Gastroesophageal sphincter (tissue), 4 donors: ENCODE data around the gene AKR1A1. TPM values are rescaled to one million over a fixed set of nuclear protein-coding genes. Genes with fewer than 3 reads are reported as not detected.
A peak's percentile ranks its signal among the peaks of the same experiment; 100 is the strongest.

Experiments used
- ATAC-seq: fragments of 150-250 bp; one replicate; pipeline ENCODE4 v1.9.1; 2016; ENCODE audit warnings: mild to moderate bottlenecking, moderate library complexity
- H3K27ac ChIP-seq, 4 donors: fragments of 200-600 bp; sonication (generic) in 3 of 4; 1 replicate in 3 of 4; 2 replicates in 1 of 4; pipeline ENCODE4 v1.5.1; 2016 to 2019
- H3K27me3 ChIP-seq: fragments of 200-600 bp; sonication (generic); one replicate; pipeline ENCODE4 v1.5.1; 2019
- H3K36me3 ChIP-seq, 2 donors: fragments of 200-600 bp; sonication (generic); one replicate each; pipeline ENCODE4 v1.5.1; 2019; ENCODE audit warnings: control low read depth in 1 of 2
- H3K4me1 ChIP-seq, 3 donors: fragments of 200-600 bp; sonication (generic); 1 replicate in 2 of 3; 2 replicates in 1 of 3; pipeline ENCODE4 v1.5.1; 2016 to 2019; ENCODE audit warnings: control low read depth in 2 of 3
- H3K4me3 ChIP-seq, 2 donors: fragments of 200-600 bp; sonication (generic); one replicate each; pipeline ENCODE4 v1.5.1; 2019; ENCODE audit warnings: mild to moderate bottlenecking in 1 of 2, moderate library complexity in 1 of 2
- H3K9me3 ChIP-seq, 3 donors: fragments of 200-600 bp; sonication (generic); one replicate each; pipeline ENCODE4 v1.5.1; 2017 to 2019; ENCODE audit warnings: control low read depth in 2 of 3
- EP300 ChIP-seq: sonication (generic); formaldehyde crosslinking; IDR thresholded peaks from one replicate; pipeline ENCODE4 v1.6.1; 2017; ENCODE audit warnings: antibody characterized with exemption, mild to moderate bottlenecking
- POLR2A ChIP-seq, 2 donors: fragments of 450-650 bp; IDR thresholded peaks; one replicate each; pipeline ENCODE4 v1.6.1; 2017; ENCODE audit warnings: antibody characterized with exemption in 2 of 2, mild to moderate bottlenecking in 2 of 2, moderate library complexity in 1 of 2
- POLR2AphosphoS5 ChIP-seq: sonication (generic); formaldehyde crosslinking; IDR thresholded peaks from one replicate; pipeline ENCODE4 v1.6.1; 2017; ENCODE audit warnings: antibody characterized with exemption
- WGBS, 2 donors: methylation state at CpG; one replicate each; pipeline ENCODE4 v1.1.5; 2018; ENCODE audit warnings: low coverage in 1 of 2; 5-methylcytosine and 5-hydroxymethylcytosine counted together
- total RNA-seq, 4 donors: library from RNA; depleted of rRNA; stranded (reverse); fragments of >200 nt; gene quantifications; one replicate each; pipeline ENCODE4 v1.1.0, GENCODE V29; 2016
- TF ChIP-seq, protein P1 (sequence below), 4 experiments: fragments of 200-600 bp in 2 of 4; fragments of 450-650 bp in 2 of 4; sonication (generic) in 1 of 4; IDR thresholded peaks; one replicate each; pipeline ENCODE4 v1.5.1; 2017 to 2019; ENCODE audit warnings: antibody characterized with exemption in 4 of 4, mild to moderate bottlenecking in 2 of 4, moderate library complexity in 2 of 4

The AKR1A1 gene
- total RNA-seq, 4 donors from 2014 or later = 43.0 to 56.9 (median 46.5) TPM

DNA sequence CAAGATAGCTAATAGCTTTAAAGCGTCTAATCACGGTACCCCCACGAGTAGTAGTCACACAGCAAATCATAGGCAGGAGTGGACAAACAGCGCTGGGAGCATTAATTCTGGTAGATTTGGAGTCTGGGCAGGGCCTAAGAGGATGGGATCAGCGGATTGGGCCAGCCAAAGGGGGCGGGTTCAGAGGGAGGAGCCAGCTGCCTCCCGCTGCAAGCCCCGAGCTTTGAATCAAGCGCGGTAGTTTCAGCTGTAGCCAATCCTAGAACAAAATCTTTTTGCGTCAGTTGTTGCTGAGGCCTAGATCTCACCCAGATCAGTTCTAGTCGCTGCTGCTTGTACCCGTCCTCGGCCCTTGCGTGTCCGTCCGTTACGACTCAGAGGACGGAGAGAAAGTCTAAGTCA, 32.6 kb downstream of the AKR1A1 start:
- peaks cover 0 to 37% (median 13%) of the 10 kb centered on the region in 3 donors for H3K4me1 ChIP-seq
- peak; percentile 95 for ATAC-seq
- no peaks in the 10 kb centered on the region for H3K9me3 ChIP-seq
- TF ChIP-seq, protein P1, sequence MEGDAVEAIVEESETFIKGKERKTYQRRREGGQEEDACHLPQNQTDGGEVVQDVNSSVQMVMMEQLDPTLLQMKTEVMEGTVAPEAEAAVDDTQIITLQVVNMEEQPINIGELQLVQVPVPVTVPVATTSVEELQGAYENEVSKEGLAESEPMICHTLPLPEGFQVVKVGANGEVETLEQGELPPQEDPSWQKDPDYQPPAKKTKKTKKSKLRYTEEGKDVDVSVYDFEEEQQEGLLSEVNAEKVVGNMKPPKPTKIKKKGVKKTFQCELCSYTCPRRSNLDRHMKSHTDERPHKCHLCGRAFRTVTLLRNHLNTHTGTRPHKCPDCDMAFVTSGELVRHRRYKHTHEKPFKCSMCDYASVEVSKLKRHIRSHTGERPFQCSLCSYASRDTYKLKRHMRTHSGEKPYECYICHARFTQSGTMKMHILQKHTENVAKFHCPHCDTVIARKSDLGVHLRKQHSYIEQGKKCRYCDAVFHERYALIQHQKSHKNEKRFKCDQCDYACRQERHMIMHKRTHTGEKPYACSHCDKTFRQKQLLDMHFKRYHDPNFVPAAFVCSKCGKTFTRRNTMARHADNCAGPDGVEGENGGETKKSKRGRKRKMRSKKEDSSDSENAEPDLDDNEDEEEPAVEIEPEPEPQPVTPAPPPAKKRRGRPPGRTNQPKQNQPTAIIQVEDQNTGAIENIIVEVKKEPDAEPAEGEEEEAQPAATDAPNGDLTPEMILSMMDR (IDR thresholded peaks at IDR 0.05) = no peak
- peak overlapping the region; percentile 83 to 95 (median 93) for H3K27ac ChIP-seq
- peak overlapping the region; percentile 83 to 89 for H3K4me3 ChIP-seq
- H3K27me3 ChIP-seq = no peaks in the 10 kb centered on the region
- 0% methylated on average over 10 of the region's 19 CpGs; no CpG with 5 or more reads in 1 of the 2 donors for WGBS, 2 donors
- H3K36me3 ChIP-seq = no peaks in the 10 kb centered on the region

DNA sequence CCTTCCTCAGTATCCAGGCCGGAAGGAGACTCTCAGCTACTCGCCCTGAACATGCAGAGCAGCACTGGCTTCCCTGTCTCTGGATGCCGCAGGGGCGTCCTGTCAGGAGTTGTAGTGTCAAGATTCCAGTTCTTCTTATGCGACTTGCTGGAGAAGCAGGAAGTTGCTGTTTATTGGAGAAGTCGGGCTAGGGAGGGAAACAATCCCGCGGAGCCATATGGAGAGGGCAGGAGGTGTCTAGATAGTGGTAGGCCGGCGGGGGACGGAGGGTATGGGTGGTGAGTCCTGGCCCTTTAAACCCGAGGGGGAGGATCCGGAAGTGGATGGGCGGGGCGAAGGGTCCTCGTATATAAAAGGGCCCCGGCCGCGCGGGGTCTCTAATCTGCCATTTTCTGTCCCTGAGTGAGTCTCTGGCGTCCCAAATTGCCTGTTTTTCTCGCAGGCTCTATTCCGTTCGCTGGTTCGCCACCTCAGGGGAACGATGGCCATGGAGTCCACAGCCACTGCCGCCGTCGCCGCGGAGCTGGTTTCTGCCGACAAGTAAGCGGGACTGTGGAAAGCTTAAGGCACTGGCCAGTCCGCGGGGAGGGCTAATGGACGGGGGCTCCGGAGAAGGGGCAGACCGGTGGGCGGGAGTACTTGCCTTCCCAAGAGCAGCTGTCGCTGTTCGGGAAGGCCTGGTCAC, 33.2 kb downstream of the AKR1A1 start, which contains the start of gene NASP:
TSS of gene NASP (plus strand) at position 376 of the 685 bp plus-strand sequence. CDS start at position 482, 106 bp downstream.
- Histone ChIP-seq H3K4me1 (peaks cover 0 to 37% (median 13%) of the 10 kb centered on the region in 3 donors), H3K9me3 (no peaks in the 10 kb centered on the region), H3K27me3 (no peaks in the 10 kb centered on the region), H3K4me3 (peak within 1 kb of the TSS; percentile 83 to 89), H3K36me3 (no peaks in the 10 kb centered on the region), H3K27ac (peak within 1 kb of the TSS; percentile 83 to 95 (median 93))
- TF ChIP-seq EP300 (no peak), POLR2AphosphoS5 (peak; percentile 93), POLR2A (IDR thresholded peaks at IDR 0.05) (peak; percentile 70 to 87)
- TF ChIP-seq, protein P1 (IDR thresholded peaks at IDR 0.05) = no peak
- WGBS, 2 donors = 0% methylated on average over 5 of the region's 41 CpGs; no CpG with 5 or more reads in 1 of the 2 donors
- ATAC-seq = peak; percentile 85

DNA sequence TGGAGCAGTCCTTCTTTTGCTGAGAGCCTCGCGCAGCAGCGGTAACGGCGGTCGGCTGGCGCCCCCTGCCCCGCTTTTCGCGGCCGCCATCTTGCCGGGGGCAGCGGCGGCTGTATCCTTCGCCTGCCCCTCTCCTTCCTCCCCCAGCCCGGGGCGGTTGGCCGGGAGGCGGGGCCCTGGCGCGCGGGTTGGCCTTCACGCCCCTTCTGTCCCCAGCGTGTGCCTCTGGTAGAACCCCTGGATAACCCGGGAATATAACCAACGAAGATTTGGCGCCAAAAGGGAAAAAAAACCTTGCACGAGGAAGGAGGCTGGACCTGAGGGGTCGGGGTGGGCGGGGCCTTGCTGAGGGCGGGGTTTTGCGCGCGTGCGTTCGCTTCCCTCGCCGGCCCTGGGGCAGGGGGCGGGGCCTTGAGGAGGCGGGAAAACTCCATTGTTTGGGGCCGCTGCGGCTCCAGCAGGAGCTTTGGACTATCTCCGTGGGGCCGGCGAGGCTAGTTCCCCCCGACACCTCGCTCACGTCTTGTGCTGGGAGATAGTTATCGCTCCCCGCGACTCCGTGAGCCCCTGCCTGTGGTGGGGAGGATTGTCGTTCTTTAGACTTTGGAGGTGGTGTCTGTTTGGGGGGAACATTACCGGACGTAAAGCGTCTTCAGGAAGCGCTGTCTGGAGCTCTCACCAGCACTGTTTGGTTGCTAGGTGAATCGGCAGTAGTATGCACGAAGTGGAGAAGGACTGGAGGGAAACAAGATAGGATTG, 33.9 kb downstream of the AKR1A1 start:
- peaks cover 0 to 41% (median 13%) of the 10 kb centered on the region in 3 donors for H3K4me1 ChIP-seq
- peak overlapping the region; percentile 83 to 95 (median 93) for H3K27ac ChIP-seq
- TF ChIP-seq, protein P1 (IDR thresholded peaks at IDR 0.05) = no peak
- TF ChIP-seq POLR2AphosphoS5 (no peak), POLR2A (IDR thresholded peaks at IDR 0.05) (no peak), EP300 (no peak)
- H3K36me3 ChIP-seq = no peaks in the 10 kb centered on the region
- H3K9me3 ChIP-seq = no peaks in the 10 kb centered on the region
- ATAC-seq = peak; percentile 72
- peak overlapping the region; percentile 83 to 89 for H3K4me3 ChIP-seq
- WGBS, 2 donors = 0% methylated on average over 3 to 13 of the region's 59 CpGs
- no peaks in the 10 kb centered on the region for H3K27me3 ChIP-seq

DNA sequence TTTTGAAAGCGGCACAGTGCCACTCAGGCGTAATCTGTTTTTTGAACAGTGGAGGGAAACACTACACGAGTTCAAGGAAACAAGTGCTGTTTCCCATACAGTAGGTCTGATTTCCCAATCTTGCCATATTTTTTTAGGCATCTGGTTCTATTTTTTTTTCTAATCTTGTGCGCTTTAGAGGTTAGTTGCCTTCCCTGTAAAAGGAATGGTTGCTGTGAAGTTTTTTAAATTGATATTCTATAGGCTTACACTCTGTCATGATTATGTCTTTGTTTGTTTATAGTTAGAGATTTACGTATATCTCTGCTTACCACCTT, 34.4 kb downstream of the AKR1A1 start:
- 0% methylated on average over 4 to 5 of the region's 5 CpGs for WGBS, 2 donors
- TF ChIP-seq POLR2A (IDR thresholded peaks at IDR 0.05) (no peak), EP300 (no peak), POLR2AphosphoS5 (no peak)
- TF ChIP-seq, protein P1 (IDR thresholded peaks at IDR 0.05) = no peak
- no peaks in the 10 kb centered on the region for H3K36me3 ChIP-seq
- ATAC-seq = no peak
- H3K9me3 ChIP-seq = no peaks in the 10 kb centered on the region
- H3K4me3 ChIP-seq = peak overlapping the region; percentile 83 to 89
- peaks cover 0 to 47% (median 13%) of the 10 kb centered on the region in 3 donors for H3K4me1 ChIP-seq
- peak overlapping the region in 3 of 4 donors; percentile 92 to 95 (median 94) for H3K27ac ChIP-seq
- H3K27me3 ChIP-seq = no peaks in the 10 kb centered on the region
